Cerebellar nuclear complex (tissue), 1 donor: ENCODE data around the gene CYP2W1.
"Not testable (repeated sequence)": the region's sequence is repeated elsewhere in the genome, so short reads cannot be mapped to it uniquely, and the experiment has no call there.

Experiments
- DNase-seq, 2 experiments: peaks; one replicate each; lab custom pipeline; 2025; lab: John Stamatoyannopoulos, UW

Gene CYP2W1

GRCh38 chr7:983004-983615 lies at the start of gene CYP2W1:
Gene CYP2W1 (plus strand): TSS chr7:983181. CDS start chr7:983212, 31 bp downstream.
- no peak for DNase-seq

GRCh38 chr7:934469-935163 lies 48.4 kb upstream of the CYP2W1 start:
- DNase-seq, result no peak

GRCh38 chr7:935164-935873 lies 47.7 kb upstream of the CYP2W1 start:
- DNase-seq, result no peak

- DNase-seq, result no peak
These were observed 47.1 kb upstream of the CYP2W1 start for GRCh38 chr7:935874-936385.

- no peak for DNase-seq
These were observed 46.5 kb upstream of the CYP2W1 start for GRCh38 chr7:936386-937054.

- no peak for DNase-seq
These were observed 45.0 kb upstream of the CYP2W1 start for GRCh38 chr7:937856-938484.

GRCh38 chr7:938546-939185 lies 44.3 kb upstream of the CYP2W1 start:
- no peak for DNase-seq

- no peak for DNase-seq
These were observed 43.1 kb upstream of the CYP2W1 start for GRCh38 chr7:939843-940242.

- no peak for DNase-seq
These were observed 42.2 kb upstream of the CYP2W1 start for GRCh38 chr7:940599-941408.

GRCh38 chr7:943793-944192 lies 39.2 kb upstream of the CYP2W1 start:
- not testable (repeated sequence) for DNase-seq

GRCh38 chr7:944744-945143 lies 38.2 kb upstream of the CYP2W1 start:
- DNase-seq, result no peak

GRCh38 chr7:945147-945555 lies 37.8 kb upstream of the CYP2W1 start:
- DNase-seq, result no peak

- DNase-seq, result no peak
These were observed 37.3 kb upstream of the CYP2W1 start for GRCh38 chr7:945556-946255.

- DNase-seq, result no peak
These were observed 36.6 kb upstream of the CYP2W1 start for GRCh38 chr7:946256-946996.

GRCh38 chr7:947391-948210 lies 35.4 kb upstream of the CYP2W1 start:
- no peak for DNase-seq

- no peak for DNase-seq
These were observed 33.7 kb upstream of the CYP2W1 start for GRCh38 chr7:949021-949934.

- DNase-seq, result no peak
These were observed 31.0 kb upstream of the CYP2W1 start for GRCh38 chr7:951881-952547.
